GM23248 (cell line): ENCODE measurements around the gene TPI1. TPM values are rescaled to one million over a fixed set of nuclear protein-coding genes. Genes with fewer than 3 reads are reported as not detected.

Source experiments
- DNase-seq: peaks from one replicate; pipeline ENCODE4 v3.0.0-alpha.2; 2015
- H2AFZ ChIP-seq: fragments of 200-600 bp; sonication (generic); 2 replicates; pipeline ENCODE4 v1.6.1; 2016; ENCODE audit warnings: antibody characterized with exemption
- H3F3A ChIP-seq: fragments of 200-600 bp; sonication (generic); 2 replicates; pipeline ENCODE4 v1.6.1; 2016; ENCODE audit warnings: mild to moderate bottlenecking, antibody characterized with exemption, mixed run types; ENCODE audit not compliant: insufficient read depth
- H3K27ac ChIP-seq: fragments of 200-600 bp; sonication (generic); 2 replicates; pipeline ENCODE4 v1.5.1; 2016; ENCODE audit warnings: mild to moderate bottlenecking
- H3K27me3 ChIP-seq: fragments of 200-600 bp; sonication (generic); replicated peaks from 2 replicates; pipeline ENCODE4 v1.6.1; 2016; ENCODE audit warnings: mild to moderate bottlenecking; ENCODE audit not compliant: insufficient read depth
- H3K36me3 ChIP-seq: fragments of 200-600 bp; sonication (generic); 2 replicates; pipeline ENCODE4 v1.6.1; 2016; ENCODE audit warnings: low read depth, mild to moderate bottlenecking
- H3K4me1 ChIP-seq: fragments of 200-600 bp; sonication (generic); 2 replicates; pipeline ENCODE4 v1.6.1; 2016; ENCODE audit warnings: mild to moderate bottlenecking; ENCODE audit not compliant: insufficient read depth
- H3K4me2 ChIP-seq: fragments of 200-600 bp; sonication (generic); one replicate; pipeline ENCODE4 v1.6.1; 2016; ENCODE audit warnings: mild to moderate bottlenecking; ENCODE audit not compliant: unreplicated experiment
- H3K4me3 ChIP-seq: fragments of 200-600 bp; sonication (generic); 2 replicates; pipeline ENCODE4 v1.5.1; 2016; ENCODE audit warnings: mild to moderate bottlenecking
- H3K79me2 ChIP-seq: fragments of 200-600 bp; sonication (generic); 2 replicates; pipeline ENCODE4 v1.6.1; 2016; ENCODE audit warnings: mild to moderate bottlenecking; ENCODE audit not compliant: insufficient read depth
- H3K9ac ChIP-seq: fragments of 200-600 bp; sonication (generic); 2 replicates; pipeline ENCODE4 v1.6.1; 2016; ENCODE audit warnings: mild to moderate bottlenecking
- H3K9me2 ChIP-seq: fragments of 200-600 bp; sonication (generic); 2 replicates; pipeline ENCODE4 v1.6.1; 2016; ENCODE audit warnings: mixed run types, mild to moderate bottlenecking, moderate library complexity; ENCODE audit not compliant: insufficient read depth
- H3K9me3 ChIP-seq: fragments of 200-600 bp; sonication (generic); one replicate; pipeline ENCODE4 v1.6.1; 2017; ENCODE audit warnings: low read depth
- H4K20me1 ChIP-seq: fragments of 200-600 bp; sonication (generic); 2 replicates; pipeline ENCODE4 v1.6.0; 2016; ENCODE audit not compliant: insufficient read depth
- EZH2 ChIP-seq: fragments of 200-600 bp; sonication (generic); IDR thresholded peaks from 2 replicates; pipeline ENCODE4 v1.6.1; 2018; ENCODE audit warnings: antibody characterized with exemption, mild to moderate bottlenecking; ENCODE audit not compliant: insufficient read depth, poor library complexity, severe bottlenecking
- EZH2phosphoT487 ChIP-seq: fragments of 200-600 bp; sonication (generic); IDR thresholded peaks from 2 replicates; pipeline ENCODE4 v1.6.1; 2018; ENCODE audit warnings: antibody characterized with exemption, moderate library complexity, mild to moderate bottlenecking, low read depth; ENCODE audit not compliant: insufficient read depth
- WGBS, 2 experiments: methylation state at CpG; one replicate each; pipeline ENCODE4 v1.1.6; 2015 to 2017; ENCODE audit warnings: low lambda C conversion rate in 2 of 2, low coverage in 1 of 2; ENCODE audit errors: missing lambda C conversion rate in 2 of 2; 5-methylcytosine and 5-hydroxymethylcytosine counted together
- in situ Hi-C: fragments of 300-500 bp; cut with MboI; formaldehyde crosslinking; loops from 2 replicates; pipeline ENCODE4 v1.15.0; 2020
- polyA plus RNA-seq: library from polyadenylated mRNA; unstranded; fragments of >200 nt; fragmentation: Nextera tagmentation; extraction: Ambion mirVana; gene quantifications from 2 replicates; pipeline ENCODE4 v1.2.1, GENCODE V29; 2016
- total RNA-seq: library from RNA; depleted of rRNA; stranded (reverse); fragments of >200 nt; shearing (Covaris generic); gene quantifications from 2 replicates; pipeline ENCODE4 v1.2.3, GENCODE V29; 2014

TPI1 gene
- total and polyA plus RNA-seq, 2 experiments from 2014 or later: 1,799 to 1,936 TPM

DNA sequence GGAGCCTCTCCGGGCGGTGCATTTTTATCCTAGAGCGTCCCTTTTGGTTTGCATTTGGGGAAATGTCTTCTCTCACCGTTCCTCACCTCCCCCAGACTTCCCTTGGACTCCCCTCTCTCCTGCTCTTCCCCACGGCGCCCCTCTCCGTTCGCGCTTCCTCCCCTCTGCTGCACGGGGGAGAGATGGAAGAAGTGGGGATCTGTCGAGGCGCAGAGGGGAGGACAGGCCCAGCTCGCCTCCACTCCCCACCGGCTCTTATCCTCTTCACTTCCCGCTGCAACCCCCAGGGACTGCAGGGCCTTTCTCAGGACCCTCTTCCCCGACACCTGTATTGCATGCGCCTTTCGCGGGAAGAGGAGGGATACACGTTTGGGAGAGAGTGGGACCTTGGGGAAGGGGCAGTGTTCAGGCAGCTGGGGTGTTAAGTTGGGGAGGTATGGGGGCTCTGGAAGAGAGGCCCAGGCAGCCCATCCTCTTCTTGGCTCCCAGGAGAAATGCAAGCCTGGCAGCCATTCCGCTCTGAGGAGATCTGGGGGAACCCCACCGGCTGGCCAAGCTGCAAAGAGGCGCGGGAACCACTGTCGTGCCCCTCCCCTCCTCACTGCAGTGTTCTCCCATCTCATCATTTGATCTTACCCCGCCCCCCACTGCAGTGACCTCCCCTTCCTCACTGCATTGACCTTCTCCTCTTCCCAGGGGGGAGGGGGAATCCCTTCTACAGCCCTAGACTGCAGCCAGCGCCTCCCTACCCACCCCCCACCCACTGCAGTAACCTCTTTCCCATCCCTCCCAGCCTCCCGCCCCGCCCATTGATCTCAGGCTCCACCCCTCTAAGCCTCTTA lies 47.8 kb downstream of the TPI1 start:
- peaks cover 10% of the 10 kb centered on the region; the same call in 1 of the 2 replicates for H3K4me1 ChIP-seq
- H2AFZ ChIP-seq: peak overlapping the region; percentile 89
- WGBS, 2 experiments: 13 to 14% methylated on average over 24 to 29 of the region's 29 CpGs
- in situ Hi-C loops: no loop called here
- peak overlapping the region; percentile 82 for H3K9ac ChIP-seq
- peaks cover 11% of the 10 kb centered on the region; the same call in 1 of the 2 replicates for H3K79me2 ChIP-seq
- H3F3A ChIP-seq: no peaks in the 10 kb centered on the region
- no peaks in the 10 kb centered on the region for H3K9me3 ChIP-seq
- no peak for DNase-seq
- no peaks in the 10 kb centered on the region for H3K9me2 ChIP-seq
- H3K27ac ChIP-seq: no peak overlapping the region
- H3K4me2 ChIP-seq: peak overlapping the region; percentile 86
- TF ChIP-seq EZH2 (no peak), EZH2phosphoT487 (no peak)
- peak overlapping the region; percentile 94 for H3K4me3 ChIP-seq
- H3K36me3 ChIP-seq: no peaks in the 10 kb centered on the region
- no peaks in the 10 kb centered on the region for H3K27me3 ChIP-seq
- H4K20me1 ChIP-seq: no peaks in the 10 kb centered on the region

DNA sequence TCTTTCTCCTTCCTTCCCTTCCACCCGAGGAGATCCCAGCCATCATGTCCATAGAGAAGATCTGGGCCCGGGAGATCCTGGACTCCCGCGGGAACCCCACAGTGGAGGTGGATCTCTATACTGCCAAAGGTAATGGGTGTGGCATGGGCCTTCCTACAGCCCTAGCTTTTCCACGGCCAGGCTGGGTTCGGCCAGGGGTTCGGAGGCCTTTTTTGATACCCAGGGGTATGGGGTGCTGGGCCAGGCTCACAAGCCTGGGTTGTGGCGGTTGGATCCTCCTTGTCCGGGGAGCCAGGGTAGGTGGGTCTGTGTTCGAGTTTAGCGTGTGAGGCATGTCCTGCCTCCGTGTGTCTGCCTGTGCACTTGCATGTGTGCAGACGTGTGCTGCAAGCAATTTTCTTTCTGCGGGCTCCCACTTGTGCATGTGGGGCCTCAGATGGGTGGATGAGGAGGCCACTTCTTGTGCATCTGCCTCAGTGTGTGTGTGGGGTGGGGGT lies 48.5 kb downstream of the TPI1 start:
- no peaks in the 10 kb centered on the region for H3K36me3 ChIP-seq
- no peaks in the 10 kb centered on the region for H3K9me2 ChIP-seq
- no peak overlapping the region for H3K27ac ChIP-seq
- no peak for TF ChIP-seq EZH2
- TF ChIP-seq EZH2phosphoT487: no peak
- H3K4me3 ChIP-seq: peak overlapping the region; percentile 94
- H3K27me3 ChIP-seq: no peaks in the 10 kb centered on the region
- H3K9me3 ChIP-seq: no peaks in the 10 kb centered on the region
- no peak for DNase-seq
- H3K9ac ChIP-seq: no peak overlapping the region
- H2AFZ ChIP-seq: no peak overlapping the region
- 78 to 81% methylated on average over 14 of the region's 14 CpGs for WGBS, 2 experiments
- no peaks in the 10 kb centered on the region for H3F3A ChIP-seq
- in situ Hi-C loops: no loop called here
- peaks cover 11% of the 10 kb centered on the region; the same call in 1 of the 2 replicates for H3K79me2 ChIP-seq
- H4K20me1 ChIP-seq: no peaks in the 10 kb centered on the region
- peaks cover 10% of the 10 kb centered on the region; the same call in 1 of the 2 replicates for H3K4me1 ChIP-seq
- H3K4me2 ChIP-seq: no peak overlapping the region

DNA sequence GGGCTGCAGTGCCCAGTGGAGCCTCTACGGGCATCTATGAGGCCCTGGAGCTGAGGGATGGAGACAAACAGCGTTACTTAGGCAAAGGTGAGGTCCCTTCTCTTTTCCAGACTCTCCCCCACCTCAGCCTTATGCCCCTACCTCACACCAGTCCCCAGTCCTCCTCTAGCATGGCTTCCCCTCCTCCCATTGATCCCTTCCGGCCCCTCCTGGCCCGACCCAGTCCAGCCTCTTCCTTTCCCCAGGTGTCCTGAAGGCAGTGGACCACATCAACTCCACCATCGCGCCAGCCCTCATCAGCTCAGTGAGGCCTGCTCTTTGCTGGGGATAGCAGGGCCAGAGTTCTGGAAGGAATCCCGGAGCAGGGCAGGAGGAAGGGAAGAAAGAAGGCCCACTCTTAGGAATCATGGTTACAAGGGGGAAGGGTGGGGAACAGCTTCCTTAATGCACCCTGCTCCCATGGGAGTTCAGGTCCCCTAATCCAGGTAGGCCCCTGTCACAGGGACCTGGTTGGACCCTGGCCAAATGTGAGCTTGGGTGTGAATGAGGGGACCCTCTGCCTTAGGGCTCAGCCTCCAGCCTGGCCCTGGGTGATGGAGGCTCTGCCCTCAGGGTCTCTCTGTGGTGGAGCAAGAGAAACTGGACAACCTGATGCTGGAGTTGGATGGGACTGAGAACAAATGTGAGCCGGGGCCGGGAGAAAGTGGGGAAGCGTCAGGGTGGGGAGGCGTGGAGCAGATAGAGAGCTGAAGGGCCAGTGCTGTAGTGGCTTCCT lies 49.3 kb downstream of the TPI1 start:
- no peak overlapping the region for H3K4me3 ChIP-seq
- H3K4me2 ChIP-seq: no peak overlapping the region

DNA sequence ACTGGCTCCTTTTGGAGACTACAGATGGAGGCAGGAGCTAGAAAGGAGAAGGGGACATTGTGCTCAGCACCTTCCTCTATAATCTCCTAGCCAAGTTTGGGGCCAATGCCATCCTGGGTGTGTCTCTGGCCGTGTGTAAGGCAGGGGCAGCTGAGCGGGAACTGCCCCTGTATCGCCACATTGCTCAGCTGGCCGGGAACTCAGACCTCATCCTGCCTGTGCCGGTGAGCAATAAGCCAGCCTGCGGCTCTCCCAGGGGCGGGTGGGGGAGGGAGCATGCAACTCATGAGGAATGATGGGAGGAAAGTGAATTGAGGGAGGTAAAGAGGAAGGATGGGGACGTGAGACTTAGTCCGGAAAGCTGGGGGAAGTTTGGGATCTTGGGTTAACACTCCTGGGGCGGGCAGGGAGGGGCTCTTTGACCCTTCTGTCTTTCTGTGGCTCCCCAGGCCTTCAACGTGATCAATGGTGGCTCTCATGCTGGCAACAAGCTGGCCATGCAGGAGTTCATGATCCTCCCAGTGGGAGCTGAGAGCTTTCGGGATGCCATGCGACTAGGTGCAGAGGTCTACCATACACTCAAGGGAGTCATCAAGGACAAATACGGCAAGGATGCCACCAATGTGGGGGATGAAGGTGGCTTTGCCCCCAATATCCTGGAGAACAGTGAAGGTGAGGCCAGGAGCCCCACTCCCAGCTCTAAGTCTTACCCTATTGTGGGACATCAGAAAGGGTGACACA lies 50.3 kb downstream of the TPI1 start:
- no peaks in the 10 kb centered on the region for H4K20me1 ChIP-seq
- H3K4me3 ChIP-seq: no peak overlapping the region
- in situ Hi-C loops: no loop called here
- TF ChIP-seq EZH2 (no peak), EZH2phosphoT487 (no peak)
- H3K27ac ChIP-seq: no peak overlapping the region
- DNase-seq: peak; percentile 51
- no peak overlapping the region for H2AFZ ChIP-seq
- H3K79me2 ChIP-seq: peaks cover 11% of the 10 kb centered on the region; the same call in 1 of the 2 replicates
- H3K4me1 ChIP-seq: peaks cover 10% of the 10 kb centered on the region; the same call in 1 of the 2 replicates
- H3K27me3 ChIP-seq: no peaks in the 10 kb centered on the region
- H3F3A ChIP-seq: no peaks in the 10 kb centered on the region
- H3K9me2 ChIP-seq: no peaks in the 10 kb centered on the region
- H3K4me2 ChIP-seq: no peak overlapping the region
- H3K9ac ChIP-seq: no peak overlapping the region
- no peaks in the 10 kb centered on the region for H3K9me3 ChIP-seq
- 73 to 77% methylated on average over 10 to 14 of the region's 14 CpGs for WGBS, 2 experiments
- H3K36me3 ChIP-seq: no peaks in the 10 kb centered on the region

More for the DNA sequence above, 49.3 kb downstream of the TPI1 start:
- Histone ChIP-seq H4K20me1 (no peaks in the 10 kb centered on the region), H3K79me2 (peaks cover 11% of the 10 kb centered on the region; the same call in 1 of the 2 replicates), H3K9ac (no peak overlapping the region), H2AFZ (no peak overlapping the region), H3K9me2 (no peaks in the 10 kb centered on the region), H3K9me3 (no peaks in the 10 kb centered on the region), H3K27me3 (no peaks in the 10 kb centered on the region), H3K36me3 (no peaks in the 10 kb centered on the region), H3K27ac (no peak overlapping the region), H3K4me1 (peaks cover 10% of the 10 kb centered on the region; the same call in 1 of the 2 replicates), H3F3A (no peaks in the 10 kb centered on the region)
- 85 to 90% methylated on average over 7 to 11 of the region's 11 CpGs for WGBS, 2 experiments
- no peak for TF ChIP-seq EZH2phosphoT487
- TF ChIP-seq EZH2: no peak
- DNase-seq: no peak
- in situ Hi-C loops: no loop called here
